ENCODE measurements around the gene BRD3OS. TPM values are rescaled to one million over a fixed set of nuclear protein-coding genes. Genes with fewer than 3 reads are reported as not detected.

BRD3OS gene
- total RNA-seq, 1 experiment from 2014 or later, result 13.6 TPM

DNA sequence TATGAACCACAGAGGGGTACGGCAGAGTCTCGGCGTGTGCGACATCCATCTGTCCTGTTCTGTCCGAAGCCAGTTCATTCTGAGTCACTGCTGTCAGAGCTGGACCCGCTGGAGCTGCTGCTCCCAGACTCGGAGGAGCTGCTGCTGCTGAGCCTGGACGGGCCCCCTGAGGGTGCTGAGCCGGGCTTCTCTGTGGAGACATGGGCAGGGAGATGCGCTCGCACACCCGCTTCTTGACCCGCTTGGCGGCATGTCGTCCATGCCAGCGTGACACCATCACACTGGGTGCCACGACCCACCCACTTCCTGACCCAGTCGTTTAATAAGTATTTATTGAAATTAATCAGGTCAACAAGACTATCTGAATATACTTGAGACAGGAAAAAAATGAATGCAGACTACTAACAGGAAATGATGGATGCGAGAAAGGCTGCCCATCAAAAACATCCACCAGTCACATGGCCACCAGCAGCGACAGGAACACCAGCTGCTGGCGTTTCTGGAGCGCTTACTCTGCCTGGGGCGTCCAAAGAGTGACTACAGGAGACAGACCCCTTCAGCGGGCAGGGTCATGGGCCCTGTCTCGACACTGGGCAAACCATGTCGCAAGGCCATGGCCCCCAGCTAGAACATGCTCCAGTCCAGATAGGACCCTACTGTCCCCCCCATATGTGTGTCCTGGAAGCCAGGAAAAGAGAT is 8.4 kb downstream of the BRD3OS start:
- intact Hi-C loops (cut with micrococcal nuclease), result no loop called here
- TF ChIP-seq EZH2 (IDR thresholded peaks at IDR 0.05; ENCODE audit: low read length, unreplicated experiment) (no peak), EZH2phosphoT487 (IDR thresholded peaks at IDR 0.05; ENCODE audit: borderline replicate concordance, low read length) (no peak)
- TF ChIP-seq, protein P1, sequence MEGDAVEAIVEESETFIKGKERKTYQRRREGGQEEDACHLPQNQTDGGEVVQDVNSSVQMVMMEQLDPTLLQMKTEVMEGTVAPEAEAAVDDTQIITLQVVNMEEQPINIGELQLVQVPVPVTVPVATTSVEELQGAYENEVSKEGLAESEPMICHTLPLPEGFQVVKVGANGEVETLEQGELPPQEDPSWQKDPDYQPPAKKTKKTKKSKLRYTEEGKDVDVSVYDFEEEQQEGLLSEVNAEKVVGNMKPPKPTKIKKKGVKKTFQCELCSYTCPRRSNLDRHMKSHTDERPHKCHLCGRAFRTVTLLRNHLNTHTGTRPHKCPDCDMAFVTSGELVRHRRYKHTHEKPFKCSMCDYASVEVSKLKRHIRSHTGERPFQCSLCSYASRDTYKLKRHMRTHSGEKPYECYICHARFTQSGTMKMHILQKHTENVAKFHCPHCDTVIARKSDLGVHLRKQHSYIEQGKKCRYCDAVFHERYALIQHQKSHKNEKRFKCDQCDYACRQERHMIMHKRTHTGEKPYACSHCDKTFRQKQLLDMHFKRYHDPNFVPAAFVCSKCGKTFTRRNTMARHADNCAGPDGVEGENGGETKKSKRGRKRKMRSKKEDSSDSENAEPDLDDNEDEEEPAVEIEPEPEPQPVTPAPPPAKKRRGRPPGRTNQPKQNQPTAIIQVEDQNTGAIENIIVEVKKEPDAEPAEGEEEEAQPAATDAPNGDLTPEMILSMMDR (conservative IDR thresholded peaks at IDR 0.05; ENCODE audit: low read depth, low read length), result no peak
- ChIA-PET CTCF (no interaction called here), POLR2A (ENCODE audit: unreplicated experiment) (no interaction called here)
- no peak overlapping the region for H3K4me2 ChIP-seq (ENCODE audit: low read length)
- no peak overlapping the region for H3K27ac ChIP-seq (ENCODE audit: low read length)
- no peak for ATAC-seq
- H3K9me3 ChIP-seq (ENCODE audit: low read length), result no peaks in the 10 kb centered on the region
- no peaks in the 10 kb centered on the region for H3K27me3 ChIP-seq (ENCODE audit: low read length)
- no peaks in the 10 kb centered on the region for H3F3A ChIP-seq (ENCODE audit: low read length, unreplicated experiment)
- BruUV-seq (replicated peaks), result no TSS peak
- no peaks in the 10 kb centered on the region for H3K9me2 ChIP-seq (replicated peaks; ENCODE audit: low read length)
- H3K36me3 ChIP-seq (ENCODE audit: low read depth, low read length), result no peaks in the 10 kb centered on the region; the same call in 1 of the 2 replicates
- H3K9ac ChIP-seq (ENCODE audit: low read length), result no peak overlapping the region
- no peak overlapping the region for H3K4me3 ChIP-seq (ENCODE audit: low read length)
- no peak overlapping the region for H2AFZ ChIP-seq (ENCODE audit: low read length)
- H3K4me1 ChIP-seq (ENCODE audit: insufficient read depth, low read length), result no peaks in the 10 kb centered on the region
- DNase-seq, result no peak
- no peaks in the 10 kb centered on the region for H4K20me1 ChIP-seq (ENCODE audit: low read length)
- H3K79me2 ChIP-seq (ENCODE audit: low read length), result no peaks in the 10 kb centered on the region

DNA sequence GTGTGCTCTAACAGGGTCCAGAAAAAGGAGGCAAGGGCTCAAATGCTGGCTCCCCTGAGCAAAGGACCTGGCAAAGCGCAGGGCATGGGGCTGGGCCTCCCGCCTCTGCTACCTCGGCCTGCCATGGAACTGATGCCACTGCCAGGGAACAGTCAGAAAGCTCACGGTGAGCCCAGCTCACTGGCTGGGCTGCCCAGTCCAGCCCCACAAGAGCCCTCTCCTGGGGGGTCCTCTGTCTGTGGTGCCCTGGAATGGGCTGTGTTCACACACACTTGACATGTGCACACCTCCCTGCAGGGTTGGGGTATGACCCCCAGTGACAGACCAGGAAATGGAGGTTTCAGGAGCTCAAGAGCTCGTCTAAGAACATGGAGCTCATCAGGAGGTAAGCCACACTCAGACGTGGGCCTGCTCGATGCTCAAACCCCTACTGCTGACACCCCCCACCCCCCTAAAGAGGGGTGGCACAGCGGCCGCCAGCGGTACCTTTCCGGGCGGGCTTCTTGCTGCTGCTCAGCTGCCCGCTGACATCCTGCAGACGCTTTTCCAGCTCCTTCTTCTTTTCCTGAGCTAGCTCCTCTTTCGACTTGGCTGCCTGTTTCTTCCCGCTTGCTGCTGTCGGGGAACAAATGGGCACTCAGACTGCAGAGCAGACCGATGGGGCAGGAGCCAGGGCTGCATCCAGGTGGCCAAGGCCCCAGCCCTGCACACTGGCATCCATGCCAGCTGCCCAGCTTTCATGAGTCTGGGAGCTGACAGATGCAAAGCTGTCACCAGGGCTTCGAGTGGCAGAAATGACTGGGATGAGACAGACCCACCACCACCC is 9.1 kb downstream of the BRD3OS start:
- Histone ChIP-seq H3K4me2 (ENCODE audit: low read length) (no peak overlapping the region), H4K20me1 (ENCODE audit: low read length) (no peaks in the 10 kb centered on the region), H3K4me3 (ENCODE audit: low read length) (no peak overlapping the region), H3K9ac (ENCODE audit: low read length) (no peak overlapping the region), H2AFZ (ENCODE audit: low read length) (no peak overlapping the region), H3F3A (ENCODE audit: low read length, unreplicated experiment) (no peaks in the 10 kb centered on the region), H3K36me3 (ENCODE audit: low read depth, low read length) (no peaks in the 10 kb centered on the region; the same call in 1 of the 2 replicates), H3K9me2 (replicated peaks; ENCODE audit: low read length) (no peaks in the 10 kb centered on the region), H3K9me3 (ENCODE audit: low read length) (no peaks in the 10 kb centered on the region), H3K4me1 (ENCODE audit: insufficient read depth, low read length) (no peaks in the 10 kb centered on the region), H3K27me3 (ENCODE audit: low read length) (no peaks in the 10 kb centered on the region), H3K27ac (ENCODE audit: low read length) (no peak overlapping the region), H3K79me2 (ENCODE audit: low read length) (no peaks in the 10 kb centered on the region)
- ChIA-PET CTCF (no interaction called here), POLR2A (ENCODE audit: unreplicated experiment) (no interaction called here)
- TF ChIP-seq EZH2phosphoT487 (IDR thresholded peaks at IDR 0.05; ENCODE audit: borderline replicate concordance, low read length) (no peak), EZH2 (IDR thresholded peaks at IDR 0.05; ENCODE audit: low read length, unreplicated experiment) (no peak)
- TF ChIP-seq, protein P1 (conservative IDR thresholded peaks at IDR 0.05; ENCODE audit: low read depth, low read length), result no peak
- BruUV-seq (replicated peaks), result no TSS peak
- ATAC-seq (no peak), DNase-seq (no peak)
- intact Hi-C loops (cut with micrococcal nuclease), result no loop called here
